ENCODE results near the gene NAA16. TPM values are rescaled to one million over a fixed set of nuclear protein-coding genes. Genes with fewer than 3 reads are reported as not detected.

Gene NAA16
- total RNA-seq, 2 donors from 2014 or later, result 16.0 to 29.9 TPM

DNA sequence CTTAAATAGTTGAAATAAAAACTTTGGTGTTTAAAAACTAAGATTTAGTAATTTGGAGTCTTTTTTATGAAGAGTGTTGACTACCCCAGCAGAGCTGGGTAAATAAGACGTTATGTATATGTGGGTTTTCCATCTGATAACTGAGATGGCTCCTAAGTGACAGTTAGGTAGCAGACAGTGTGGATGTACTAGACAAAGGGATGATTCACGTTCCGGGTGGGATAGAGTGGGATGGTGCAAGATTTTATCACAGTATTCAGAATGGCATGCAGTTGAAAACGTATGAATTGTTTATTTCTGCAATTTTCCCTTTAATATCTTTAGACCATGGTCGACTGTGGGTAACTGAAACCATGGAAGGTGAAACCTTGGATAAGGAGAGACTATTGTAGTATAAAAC, 50.4 kb downstream of the NAA16 start:
- Mint-ChIP-seq H3K4me3 (no peak overlapping the region), H3K27ac (no peak overlapping the region), H3K4me1 (peaks cover 13% of the 10 kb centered on the region)

GRCh38 chr13:41364043-41364442, 53.0 kb downstream of the NAA16 start:
- Mint-ChIP-seq H3K27ac (no peak overlapping the region), H3K36me3 (ENCODE audit: low read depth) (peaks cover 97% of the 10 kb centered on the region), H3K4me3 (no peak overlapping the region), H3K27me3 (no peaks in the 10 kb centered on the region), H3K4me1 (no peaks in the 10 kb centered on the region), H3K9me3 (no peaks in the 10 kb centered on the region)
- ATAC-seq (replicated peaks), result no peak

More for the DNA sequence above, 50.4 kb downstream of the NAA16 start:
- H3K36me3 Mint-ChIP-seq (ENCODE audit: low read depth), result peaks cover 94% of the 10 kb centered on the region
- no peaks in the 10 kb centered on the region for H3K9me3 Mint-ChIP-seq
- H3K27me3 Mint-ChIP-seq, result no peaks in the 10 kb centered on the region
- ATAC-seq (replicated peaks), result no peak

GRCh38 chr13:41365631-41366030, 54.6 kb downstream of the NAA16 start:
- Mint-ChIP-seq H3K27me3 (no peaks in the 10 kb centered on the region), H3K4me3 (no peak overlapping the region), H3K27ac (no peak overlapping the region), H3K9me3 (no peaks in the 10 kb centered on the region), H3K4me1 (no peaks in the 10 kb centered on the region), H3K36me3 (ENCODE audit: low read depth) (peaks cover 97% of the 10 kb centered on the region)
- ATAC-seq (replicated peaks), result no peak

GRCh38 chr13:41370736-41371135, 59.7 kb downstream of the NAA16 start:
- Mint-ChIP-seq H3K27ac (peak overlapping the region; percentile 3), H3K27me3 (no peaks in the 10 kb centered on the region), H3K9me3 (no peaks in the 10 kb centered on the region), H3K4me3 (no peak overlapping the region), H3K36me3 (ENCODE audit: low read depth) (peaks cover 93% of the 10 kb centered on the region), H3K4me1 (no peaks in the 10 kb centered on the region)
- ATAC-seq (replicated peaks), result no peak

DNA sequence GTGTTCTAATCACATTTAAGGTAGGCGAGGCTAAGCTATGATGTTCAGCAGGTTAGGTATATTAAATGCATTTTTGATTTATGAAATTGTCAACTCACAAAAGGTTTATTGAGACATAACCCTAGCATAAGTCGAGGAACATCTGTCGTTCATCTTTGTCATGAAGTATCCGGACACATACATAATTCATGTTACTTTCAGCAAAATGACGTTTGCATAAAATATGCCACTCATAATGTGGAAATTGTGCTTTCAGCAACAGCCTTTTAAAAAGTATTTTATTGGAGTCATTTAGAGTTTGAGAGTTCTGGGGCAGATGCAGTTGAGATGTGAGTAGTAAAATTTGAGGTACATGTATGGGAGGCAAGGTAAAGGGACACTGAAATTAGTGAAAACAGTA, 66.4 kb downstream of the NAA16 start:
- Mint-ChIP-seq H3K27ac (no peak overlapping the region), H3K4me3 (no peak overlapping the region), H3K27me3 (no peaks in the 10 kb centered on the region), H3K4me1 (no peaks in the 10 kb centered on the region), H3K36me3 (ENCODE audit: low read depth) (peaks cover 43% of the 10 kb centered on the region), H3K9me3 (no peaks in the 10 kb centered on the region)
- ATAC-seq (replicated peaks), result no peak

- H3K9me3 Mint-ChIP-seq, result no peaks in the 10 kb centered on the region
- H3K36me3 Mint-ChIP-seq (ENCODE audit: low read depth), result no peaks in the 10 kb centered on the region
- no peak for ATAC-seq (replicated peaks)
- H3K27me3 Mint-ChIP-seq, result no peaks in the 10 kb centered on the region
- H3K27ac Mint-ChIP-seq, result no peak overlapping the region
- no peaks in the 10 kb centered on the region for H3K4me1 Mint-ChIP-seq
- H3K4me3 Mint-ChIP-seq, result no peak overlapping the region
These were observed 71.4 kb downstream of the NAA16 start for GRCh38 chr13:41382431-41382830.

GRCh38 chr13:41383386-41383785, 72.3 kb downstream of the NAA16 start:
- H3K9me3 Mint-ChIP-seq, result no peaks in the 10 kb centered on the region
- peak; percentile 85 for ATAC-seq (replicated peaks)

DNA sequence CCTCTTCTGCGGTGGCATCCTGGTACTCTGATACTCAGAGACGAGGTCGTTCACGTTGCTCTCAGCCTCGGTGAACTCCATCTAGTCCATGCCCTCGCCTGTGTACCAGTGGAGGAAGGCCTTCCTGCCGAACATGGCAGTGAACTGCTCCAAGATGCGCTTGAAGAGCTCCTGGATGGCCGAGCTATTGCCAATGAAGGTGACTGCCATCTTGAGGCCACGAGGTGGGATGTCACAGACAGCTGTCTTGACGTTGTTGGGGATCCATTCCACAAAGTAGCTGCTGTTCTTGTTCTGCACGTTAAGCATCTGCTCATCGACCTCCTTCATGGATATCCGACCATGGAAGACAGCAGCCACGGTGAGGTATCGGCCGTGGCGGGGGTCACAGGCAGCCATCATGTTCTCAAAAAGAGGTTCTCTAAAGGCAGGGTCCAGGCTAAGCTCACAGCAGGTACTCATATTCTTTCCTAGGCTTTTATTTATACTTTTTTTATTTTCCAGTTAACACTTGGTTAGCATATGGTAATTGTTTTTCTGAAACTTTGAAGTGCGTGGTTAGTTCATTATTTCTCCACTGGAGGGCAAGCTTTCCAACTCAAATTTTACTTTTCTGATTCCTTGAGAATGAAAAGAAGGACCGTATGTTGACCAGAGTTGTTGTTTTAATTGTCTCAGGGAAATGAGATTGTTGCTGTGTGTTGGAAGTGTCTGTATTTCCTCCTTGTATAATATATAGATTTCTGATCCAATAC, 73.9 kb downstream of the NAA16 start:
- Mint-ChIP-seq H3K27me3 (no peaks in the 10 kb centered on the region), H3K4me3 (no peak overlapping the region), H3K27ac (no peak overlapping the region), H3K9me3 (no peaks in the 10 kb centered on the region), H3K4me1 (no peaks in the 10 kb centered on the region), H3K36me3 (ENCODE audit: low read depth) (no peaks in the 10 kb centered on the region)
- ATAC-seq (replicated peaks), result no peak

More at GRCh38 chr13:41383386-41383785, 72.3 kb downstream of the NAA16 start:
- Mint-ChIP-seq H3K27me3 (no peaks in the 10 kb centered on the region), H3K27ac (peak overlapping the region; percentile 19), H3K4me3 (no peak overlapping the region), H3K4me1 (no peaks in the 10 kb centered on the region), H3K36me3 (ENCODE audit: low read depth) (no peaks in the 10 kb centered on the region)

GRCh38 chr13:41386211-41386610, 75.1 kb downstream of the NAA16 start:
- Mint-ChIP-seq H3K4me1 (no peaks in the 10 kb centered on the region), H3K36me3 (ENCODE audit: low read depth) (no peaks in the 10 kb centered on the region), H3K27me3 (no peaks in the 10 kb centered on the region), H3K4me3 (no peak overlapping the region), H3K27ac (no peak overlapping the region), H3K9me3 (no peaks in the 10 kb centered on the region)
- no peak for ATAC-seq (replicated peaks)

GRCh38 chr13:41387576-41387975, 76.5 kb downstream of the NAA16 start:
- Mint-ChIP-seq H3K27me3 (no peaks in the 10 kb centered on the region), H3K36me3 (ENCODE audit: low read depth) (no peaks in the 10 kb centered on the region), H3K9me3 (no peaks in the 10 kb centered on the region), H3K4me1 (no peaks in the 10 kb centered on the region), H3K4me3 (no peak overlapping the region), H3K27ac (no peak overlapping the region)
- ATAC-seq (replicated peaks), result no peak

DNA sequence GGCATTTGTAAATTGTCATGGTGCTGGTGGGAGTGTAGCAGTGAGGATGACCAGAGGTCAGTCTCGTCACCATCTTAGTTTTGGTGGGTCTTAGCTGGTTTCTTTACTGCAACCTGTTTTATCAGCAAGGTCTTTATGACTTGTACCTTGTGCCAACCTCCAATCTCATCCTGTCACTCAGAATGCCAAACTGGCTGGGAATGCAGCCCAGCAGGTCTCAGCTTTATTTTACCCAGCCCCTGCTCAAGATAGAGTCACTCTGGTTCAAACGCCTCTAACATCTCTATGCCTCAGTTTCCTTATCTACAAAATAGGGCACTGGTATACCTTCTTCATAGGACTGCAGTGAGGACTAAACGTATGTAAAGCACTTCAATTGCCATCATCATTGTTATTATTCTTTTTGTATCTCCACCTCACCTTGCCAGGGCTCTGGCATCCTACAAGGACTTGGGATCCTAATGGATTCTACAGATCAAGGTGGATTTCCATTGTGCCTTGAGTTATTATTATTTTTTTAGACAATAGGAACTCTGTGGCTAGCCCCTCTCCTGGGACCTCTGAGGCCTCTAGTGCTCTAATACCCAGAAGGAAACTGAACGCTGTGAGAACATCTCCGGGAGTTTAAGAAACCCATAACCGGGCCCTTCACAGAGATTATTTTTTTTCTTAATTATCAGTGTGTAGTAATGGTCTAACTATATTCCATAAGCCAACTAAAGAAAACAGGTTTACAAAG, 77.2 kb downstream of the NAA16 start:
- Mint-ChIP-seq H3K4me3 (no peak overlapping the region), H3K27ac (no peak overlapping the region), H3K27me3 (no peaks in the 10 kb centered on the region), H3K9me3 (no peaks in the 10 kb centered on the region), H3K36me3 (ENCODE audit: low read depth) (no peaks in the 10 kb centered on the region), H3K4me1 (no peaks in the 10 kb centered on the region)
- no peak for ATAC-seq (replicated peaks)

GRCh38 chr13:41389580-41389979, 78.5 kb downstream of the NAA16 start:
- Mint-ChIP-seq H3K4me3 (no peak overlapping the region), H3K9me3 (no peaks in the 10 kb centered on the region), H3K27me3 (no peaks in the 10 kb centered on the region), H3K27ac (no peak overlapping the region), H3K36me3 (ENCODE audit: low read depth) (no peaks in the 10 kb centered on the region), H3K4me1 (no peaks in the 10 kb centered on the region)
- ATAC-seq (replicated peaks), result no peak

DNA sequence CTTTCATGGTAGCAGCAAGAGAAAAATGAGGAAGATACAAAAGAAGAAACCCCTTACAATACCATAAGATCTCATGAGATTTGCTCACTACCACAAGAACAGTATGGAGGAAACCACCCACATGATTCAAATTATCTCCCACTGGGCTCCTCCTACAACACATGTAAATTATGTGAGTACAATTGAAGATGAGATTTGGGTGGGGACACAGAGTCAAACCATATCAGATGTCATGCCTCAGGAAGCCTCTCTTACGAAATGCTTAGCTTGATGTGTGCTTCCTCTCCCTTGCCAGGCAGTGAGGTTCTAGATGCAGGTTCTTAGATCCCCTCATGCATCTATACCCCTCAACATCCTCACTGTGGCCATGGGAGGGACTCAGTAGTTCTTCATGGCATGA, 83.1 kb downstream of the NAA16 start:
- Mint-ChIP-seq H3K27me3 (no peaks in the 10 kb centered on the region), H3K9me3 (no peaks in the 10 kb centered on the region), H3K4me3 (no peak overlapping the region), H3K27ac (no peak overlapping the region), H3K4me1 (no peaks in the 10 kb centered on the region), H3K36me3 (ENCODE audit: low read depth) (no peaks in the 10 kb centered on the region)
- no peak for ATAC-seq (replicated peaks)

DNA sequence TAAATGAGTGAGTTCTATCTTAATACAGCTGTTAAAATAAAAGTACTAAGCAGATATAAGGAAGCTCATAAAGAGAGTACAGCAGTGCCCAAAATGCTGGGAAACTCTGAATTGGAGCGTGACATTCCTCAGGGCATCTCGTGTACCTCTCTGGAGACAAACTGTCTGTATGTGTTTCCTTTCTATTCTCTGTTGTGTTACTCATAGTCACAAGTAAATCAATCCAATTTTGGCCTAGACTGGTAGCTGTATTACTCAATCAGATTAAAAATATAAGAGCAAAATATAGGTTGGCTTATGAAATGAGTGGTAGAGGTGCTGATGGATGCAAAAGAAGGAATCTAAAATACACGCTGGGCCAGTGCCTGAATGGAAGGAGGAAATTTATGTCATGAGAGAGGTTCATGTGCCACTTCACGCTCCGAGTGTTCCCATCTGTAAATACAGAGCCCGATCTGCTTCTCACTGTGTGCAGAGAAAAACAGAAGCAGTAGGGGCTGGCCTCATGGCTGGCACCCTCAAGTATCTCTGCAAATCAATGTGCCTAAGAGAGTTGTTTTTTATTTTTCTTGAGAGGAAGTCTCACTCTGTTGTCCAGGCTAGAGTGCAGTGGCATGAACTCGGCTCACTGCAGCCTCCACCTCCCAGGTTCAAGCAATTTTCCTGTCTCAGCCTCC, 87.6 kb downstream of the NAA16 start:
- no peaks in the 10 kb centered on the region for H3K27me3 Mint-ChIP-seq
- no peak overlapping the region for H3K4me3 Mint-ChIP-seq
- H3K4me1 Mint-ChIP-seq, result no peaks in the 10 kb centered on the region
- no peaks in the 10 kb centered on the region for H3K9me3 Mint-ChIP-seq
- no peaks in the 10 kb centered on the region for H3K36me3 Mint-ChIP-seq (ENCODE audit: low read depth)
- H3K27ac Mint-ChIP-seq, result no peak overlapping the region
- peak; percentile 71 for ATAC-seq (replicated peaks)

GRCh38 chr13:41401366-41401765, 90.3 kb downstream of the NAA16 start:
- no peaks in the 10 kb centered on the region for H3K27me3 Mint-ChIP-seq
- H3K36me3 Mint-ChIP-seq (ENCODE audit: low read depth), result no peaks in the 10 kb centered on the region
- H3K27ac Mint-ChIP-seq, result no peak overlapping the region

More at GRCh38 chr13:41401366-41401765, 90.3 kb downstream of the NAA16 start:
- no peak for ATAC-seq (replicated peaks)
- H3K9me3 Mint-ChIP-seq, result no peaks in the 10 kb centered on the region
- H3K4me1 Mint-ChIP-seq, result no peaks in the 10 kb centered on the region
- H3K4me3 Mint-ChIP-seq, result no peak overlapping the region

Measured in activated T-helper 17 cell treated with anti-CD3 and anti-CD28 coated beads, Interleukin-2, amount 50 U/mL, for 72 hours (primary cell).